Cerebellar nuclear complex (tissue), 1 donor: ENCODE results near the gene PPM1L.
"Not testable (repeated sequence)": the region's sequence is repeated elsewhere in the genome, so short reads cannot be mapped to it uniquely, and the experiment has no call there.

Experiments
- DNase-seq, 2 experiments: peaks; one replicate each; lab custom pipeline; 2025; lab: John Stamatoyannopoulos, UW

PPM1L gene

DNA sequence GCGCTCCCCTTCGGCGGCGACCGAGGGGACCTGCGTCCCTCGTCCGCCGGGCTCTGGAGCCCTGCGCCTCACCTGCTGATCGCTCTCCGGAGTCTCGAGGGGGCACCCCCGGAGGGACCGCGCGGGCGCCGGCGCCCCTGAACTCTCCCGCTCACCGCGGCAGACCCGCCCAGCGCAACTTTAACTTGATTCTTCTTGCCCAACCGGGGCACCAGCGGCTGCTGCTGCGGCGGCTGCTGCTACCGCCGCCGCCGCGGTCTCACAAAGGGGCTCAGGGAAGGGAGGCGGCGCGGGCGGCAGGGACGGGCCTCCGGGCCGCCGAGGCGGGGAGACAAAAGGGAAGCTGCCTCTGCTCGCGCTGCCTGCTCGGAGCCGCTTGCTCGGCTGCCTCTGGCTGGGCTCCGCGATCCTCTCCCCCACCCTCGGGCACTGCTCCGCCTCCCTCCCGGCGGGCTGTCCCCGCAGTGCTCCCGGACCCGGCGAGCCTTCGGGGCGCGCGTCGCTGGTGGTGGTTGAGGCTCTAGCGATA lies at the start of gene PPM1L:
Gene PPM1L, plus strand, starts transcription at position 456 of the 529 bp plus-strand sequence.
- DNase-seq: no peak

DNA sequence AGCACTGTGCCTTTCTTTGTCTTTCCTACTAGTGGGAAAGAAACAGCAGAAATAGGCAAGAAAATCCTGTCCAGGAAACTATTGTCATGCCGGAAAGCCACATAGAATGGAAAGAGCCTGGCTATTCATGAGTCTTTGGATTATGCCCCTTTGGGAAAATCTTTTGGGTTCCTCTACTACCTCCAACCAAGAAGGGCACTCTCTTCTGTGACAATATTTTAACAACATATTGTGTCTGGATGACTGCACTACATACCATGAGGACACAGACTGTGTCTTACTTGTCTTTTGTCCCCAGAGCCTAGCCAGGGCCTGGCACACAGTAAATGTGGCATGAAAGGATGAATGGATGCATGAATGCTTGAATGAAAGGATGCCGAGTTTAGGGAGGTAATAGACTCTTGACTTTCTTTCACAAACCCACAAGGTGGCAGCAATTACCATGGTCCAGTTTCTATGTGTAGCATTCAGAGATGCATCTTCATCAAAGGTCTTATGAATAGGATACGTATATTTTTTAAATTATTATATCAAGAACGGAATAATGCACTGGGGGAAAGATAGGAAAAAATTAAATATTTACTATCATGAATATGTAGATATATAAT lies 48.7 kb upstream of the PPM1L start:
- peak in 1 of 2 experiments; percentile 53 for DNase-seq

DNA sequence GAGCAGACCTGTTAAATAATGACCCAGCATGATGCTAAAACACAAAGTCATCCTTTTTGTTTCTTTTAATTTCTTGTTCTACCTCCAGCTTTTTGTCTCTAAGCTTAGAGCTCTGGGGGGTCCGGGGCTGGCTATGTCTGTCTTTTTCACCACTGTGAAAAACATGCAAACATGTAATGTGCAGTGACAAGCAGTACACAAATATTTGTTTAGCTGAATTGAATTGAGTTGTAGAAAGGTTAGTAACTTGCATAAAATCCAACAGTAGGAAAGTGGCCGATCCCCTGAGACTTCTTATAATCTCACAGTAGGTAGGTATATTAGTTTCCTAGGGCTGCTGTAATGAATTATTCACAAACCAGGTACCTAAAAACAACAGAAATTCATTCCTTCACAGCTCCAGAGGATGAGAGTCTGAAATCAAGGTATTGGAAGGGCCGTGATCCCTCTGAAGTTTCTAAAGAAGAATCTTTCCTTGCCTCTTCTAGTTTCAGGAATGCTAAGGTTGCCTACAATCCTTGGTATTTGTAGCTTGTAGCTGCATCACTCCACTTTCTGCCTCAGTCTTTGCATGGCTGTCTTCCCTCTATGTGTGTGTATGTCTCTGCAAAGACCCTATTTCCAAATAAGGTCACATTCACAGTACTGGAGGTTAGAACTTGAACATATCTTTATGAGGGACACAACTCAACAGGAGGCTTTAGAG lies 46.4 kb upstream of the PPM1L start:
- DNase-seq: no peak

DNA sequence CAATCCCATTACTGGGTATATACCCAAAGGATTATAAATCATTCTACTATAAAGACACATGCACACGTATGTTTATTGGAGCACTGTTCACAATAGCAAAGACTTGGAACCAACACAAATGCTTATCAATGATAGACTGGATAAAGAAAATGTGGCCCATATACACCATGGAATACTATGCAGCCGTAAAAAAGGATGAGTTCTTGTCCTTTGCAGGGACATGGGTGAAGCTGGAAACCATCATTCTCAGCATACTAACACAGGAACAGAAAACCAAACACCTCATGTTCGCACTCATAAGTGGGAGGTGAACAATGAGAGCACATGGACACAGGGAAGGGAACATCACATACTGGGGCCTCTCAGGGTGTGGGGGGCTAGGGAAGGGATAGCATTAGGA lies 42.9 kb upstream of the PPM1L start:
- not testable (repeated sequence) for DNase-seq

DNA sequence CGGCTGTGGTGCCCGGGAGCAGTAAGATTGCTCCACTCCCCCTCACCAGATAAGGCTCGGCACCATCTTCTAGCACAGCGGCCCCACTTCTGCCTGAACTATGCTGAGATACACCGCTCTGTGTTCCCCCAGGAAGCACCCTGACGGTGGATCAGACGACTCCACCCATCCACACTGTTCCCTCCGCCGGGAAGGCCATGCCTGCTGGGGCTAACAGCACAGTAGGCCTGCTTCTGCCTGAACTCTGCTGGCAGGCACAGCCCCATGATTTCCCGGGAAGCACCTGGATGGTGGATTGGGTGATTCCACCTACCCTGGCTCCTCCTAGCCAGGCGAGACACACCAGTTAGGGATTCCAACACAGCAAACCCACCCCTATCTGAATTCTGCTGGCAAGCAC lies 36.3 kb upstream of the PPM1L start:
- DNase-seq: no peak

DNA sequence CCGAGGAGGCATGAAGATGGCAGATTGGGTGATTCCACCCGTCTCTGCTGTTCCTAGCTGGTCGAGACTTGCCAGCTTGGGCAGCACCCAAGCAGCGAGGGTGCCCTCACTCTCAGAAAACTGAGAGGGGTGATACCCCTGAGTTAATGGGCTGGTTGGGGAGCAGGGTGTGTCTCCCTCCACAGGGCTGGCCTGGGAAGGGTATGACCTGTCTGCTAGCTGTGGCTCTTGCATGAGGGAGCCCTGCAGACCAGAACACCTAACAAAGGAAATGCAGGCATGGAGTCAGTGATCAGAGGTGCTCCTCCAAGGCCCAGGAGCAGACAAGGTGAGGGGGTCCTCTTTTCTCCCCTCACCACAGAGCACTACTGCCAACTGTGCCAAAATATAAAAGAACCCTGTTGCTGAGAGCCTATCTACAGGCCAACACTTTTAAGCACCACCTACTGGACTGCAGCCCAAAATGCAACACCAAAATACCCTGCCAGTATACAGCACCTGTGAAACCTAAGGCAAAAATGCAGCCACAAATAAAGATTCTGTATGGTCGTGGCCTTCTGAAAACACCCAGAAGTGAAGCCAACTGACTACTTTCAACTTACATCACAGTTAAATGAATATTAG lies 35.8 kb upstream of the PPM1L start:
- no peak for DNase-seq

DNA sequence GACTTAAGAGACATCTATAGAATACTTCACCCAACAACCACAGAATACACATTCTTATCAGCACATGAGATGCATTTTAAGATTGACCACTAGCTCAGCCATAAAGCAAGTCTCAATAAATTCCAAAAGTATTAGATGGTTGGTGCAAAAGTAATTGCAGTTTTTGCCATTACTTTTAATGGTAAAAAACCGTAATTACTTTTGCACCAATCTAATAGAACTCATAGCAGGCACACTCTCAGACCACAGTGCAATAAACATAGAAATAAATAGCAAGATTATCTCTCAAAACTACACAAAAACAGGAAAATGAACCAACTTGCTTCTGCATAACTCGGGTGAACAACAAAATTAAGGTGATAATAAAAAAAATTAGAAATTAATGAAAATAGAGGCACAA lies 33.7 kb upstream of the PPM1L start:
- DNase-seq: no peak

DNA sequence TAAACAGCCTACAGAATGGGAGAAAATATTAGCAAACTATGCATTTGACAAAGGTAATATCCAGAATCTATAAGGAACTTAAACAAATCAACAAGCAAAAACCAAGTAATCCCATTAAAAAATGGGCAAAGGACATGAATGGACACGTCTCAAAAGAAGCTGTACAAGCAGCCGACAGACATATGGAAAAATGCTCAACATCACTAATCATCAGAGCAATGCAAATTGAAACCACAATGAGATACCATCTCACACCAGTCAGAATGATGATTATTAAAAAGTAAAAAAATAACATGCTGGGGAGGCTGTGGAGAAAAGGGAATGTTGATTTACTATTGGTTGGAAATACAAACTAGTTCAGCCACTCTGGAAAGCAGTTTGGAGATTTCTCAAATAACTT lies 30.7 kb upstream of the PPM1L start:
- no peak for DNase-seq

DNA sequence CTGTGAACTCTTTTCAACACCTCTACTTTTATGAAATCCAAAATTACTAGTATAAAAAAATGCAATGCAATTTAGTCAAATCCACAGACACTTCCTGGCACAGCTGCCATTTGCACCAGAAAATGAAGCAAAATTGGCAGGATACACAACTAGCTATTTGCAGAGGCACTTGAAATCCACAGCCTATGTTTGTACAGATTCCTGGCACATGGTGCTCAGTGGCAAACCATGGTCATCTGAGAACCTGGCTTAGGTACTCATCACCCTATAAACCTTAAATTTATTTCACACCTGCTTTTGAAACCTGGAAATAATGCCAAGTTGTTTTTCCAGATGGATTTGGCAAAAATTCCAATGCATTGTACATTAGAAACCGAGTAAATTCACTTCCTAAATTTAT lies 20.2 kb upstream of the PPM1L start:
- no peak for DNase-seq

DNA sequence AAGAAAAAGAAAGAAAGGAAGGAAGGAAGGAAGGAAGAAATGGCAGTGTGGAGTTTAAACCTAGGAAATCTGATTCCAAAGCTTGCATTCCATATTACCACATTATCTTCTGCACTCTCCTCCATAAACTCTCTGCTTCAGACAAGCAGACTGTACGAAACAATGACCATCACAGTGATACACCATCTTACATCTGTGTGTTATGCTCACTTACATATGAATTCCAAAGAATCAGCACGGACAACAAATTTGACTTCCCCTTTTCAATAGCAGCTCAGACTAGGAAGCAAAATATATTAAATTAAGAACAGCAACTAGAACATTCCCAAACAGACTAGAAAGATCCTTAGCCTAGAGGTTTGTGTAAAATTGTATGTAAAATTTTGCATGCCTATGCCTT lies 18.0 kb upstream of the PPM1L start:
- DNase-seq: no peak

DNA sequence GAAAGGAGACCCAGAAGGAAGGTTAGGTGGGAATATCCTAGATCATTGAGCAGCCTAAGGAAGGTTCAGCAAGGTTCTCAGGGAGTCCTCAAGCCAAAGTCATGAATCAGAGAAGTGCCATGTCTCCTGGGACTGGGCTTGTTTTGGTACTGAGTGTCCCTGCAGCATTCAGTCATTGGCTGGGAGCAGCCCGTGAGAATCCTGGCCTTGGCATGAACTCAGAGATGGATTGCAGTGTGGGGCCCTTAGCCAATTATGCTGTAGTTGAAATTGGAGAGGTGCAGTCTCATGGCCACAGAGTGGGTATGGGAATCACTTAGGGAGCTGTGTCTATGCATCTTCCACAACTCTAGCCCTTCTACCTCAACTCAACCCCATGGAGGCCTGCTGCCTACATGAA lies 17.0 kb upstream of the PPM1L start:
- no peak for DNase-seq

DNA sequence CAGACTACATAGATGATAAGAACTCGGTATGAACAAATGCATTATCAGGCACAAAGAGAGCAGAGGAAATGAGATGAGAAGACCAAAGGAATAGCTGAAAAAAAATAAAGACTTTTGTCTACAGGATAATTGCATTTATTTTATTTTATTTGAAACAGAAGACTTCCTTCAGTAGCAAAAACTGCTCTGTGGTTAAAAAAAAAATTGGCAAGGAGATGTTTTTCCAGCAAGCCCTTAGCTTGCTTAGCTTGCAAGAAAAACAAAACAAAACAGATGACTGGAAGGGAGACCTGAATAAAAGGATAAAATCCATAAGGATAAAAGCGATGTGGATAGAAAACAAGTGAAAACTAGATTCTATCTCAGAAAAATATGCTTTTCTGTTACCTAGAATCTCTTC lies 9.1 kb upstream of the PPM1L start:
- no peak for DNase-seq

DNA sequence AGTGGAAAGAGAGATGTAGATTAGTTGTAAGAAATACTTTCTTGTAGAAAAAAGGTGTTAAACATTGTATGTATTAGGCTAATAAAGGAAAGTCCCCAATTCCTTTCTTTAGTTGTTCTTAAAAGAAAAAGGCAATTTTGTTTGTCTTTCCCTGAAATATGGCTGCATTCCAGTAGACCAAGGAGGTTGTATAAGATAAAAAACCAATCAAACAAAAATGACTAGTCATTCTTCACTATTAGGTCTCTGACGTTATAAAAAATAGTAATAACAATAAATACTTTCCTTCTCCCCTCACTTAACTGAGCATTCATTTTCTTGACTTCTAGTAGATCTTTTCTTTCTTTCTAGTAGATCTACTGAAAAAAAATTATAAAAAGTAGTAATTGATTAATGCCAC lies 8.6 kb upstream of the PPM1L start:
- no peak for DNase-seq

DNA sequence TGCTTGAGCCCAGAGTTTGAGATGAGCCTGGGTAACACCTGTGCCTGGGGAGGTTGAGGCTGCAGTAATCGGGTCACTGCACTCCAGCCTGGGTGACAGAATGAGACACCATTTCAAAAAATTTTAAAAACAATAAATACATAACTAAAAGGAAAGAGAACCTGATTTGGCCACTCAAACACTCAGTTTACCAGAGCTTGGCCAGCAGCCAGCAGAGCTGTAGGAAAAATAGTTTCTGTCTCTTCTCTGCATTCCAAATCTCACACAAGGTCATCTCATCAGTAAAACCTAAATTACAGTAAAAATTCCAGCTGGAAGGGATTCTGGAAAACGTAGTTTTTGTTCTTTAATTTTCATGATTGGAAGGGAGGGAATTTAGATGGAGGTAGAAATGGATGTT lies 7.8 kb upstream of the PPM1L start:
- DNase-seq: no peak

DNA sequence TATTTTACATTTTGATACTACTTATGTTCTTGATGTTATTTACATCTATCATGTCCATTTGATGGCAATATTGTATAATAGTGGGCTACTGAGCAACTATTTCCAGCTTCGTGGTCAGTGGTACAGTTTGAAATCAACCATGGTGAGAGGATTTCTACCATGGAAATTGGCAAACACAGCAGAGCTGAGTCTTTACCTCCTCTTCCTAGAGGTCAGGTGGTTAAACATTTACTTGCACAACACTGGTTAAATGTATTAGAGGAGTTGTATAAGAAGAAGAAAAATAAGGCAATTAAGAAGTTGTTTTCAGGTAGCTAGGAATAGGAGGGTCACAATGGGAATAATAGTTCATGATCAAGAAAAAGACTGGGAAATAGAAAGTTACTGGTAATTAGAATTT lies 7.2 kb upstream of the PPM1L start:
- DNase-seq: no peak

DNA sequence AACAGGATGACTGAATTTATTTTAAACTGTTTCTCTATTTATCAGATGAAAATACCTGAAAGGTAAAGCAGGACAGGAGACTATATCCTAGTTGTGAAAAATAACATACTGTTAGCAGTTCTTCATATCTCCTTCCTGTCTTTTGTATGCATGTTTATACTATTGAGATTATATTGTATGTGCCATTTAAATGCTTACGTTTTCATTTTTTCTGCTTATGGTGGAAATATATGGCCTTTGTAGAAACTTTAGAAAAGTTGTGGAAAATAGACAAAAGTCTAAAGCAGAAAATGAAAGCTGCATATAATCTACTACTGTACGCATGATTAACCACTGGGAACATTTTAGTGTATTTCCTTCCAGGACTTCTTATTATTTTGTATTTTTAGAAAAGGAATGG lies 2.1 kb upstream of the PPM1L start:
- no peak for DNase-seq

DNA sequence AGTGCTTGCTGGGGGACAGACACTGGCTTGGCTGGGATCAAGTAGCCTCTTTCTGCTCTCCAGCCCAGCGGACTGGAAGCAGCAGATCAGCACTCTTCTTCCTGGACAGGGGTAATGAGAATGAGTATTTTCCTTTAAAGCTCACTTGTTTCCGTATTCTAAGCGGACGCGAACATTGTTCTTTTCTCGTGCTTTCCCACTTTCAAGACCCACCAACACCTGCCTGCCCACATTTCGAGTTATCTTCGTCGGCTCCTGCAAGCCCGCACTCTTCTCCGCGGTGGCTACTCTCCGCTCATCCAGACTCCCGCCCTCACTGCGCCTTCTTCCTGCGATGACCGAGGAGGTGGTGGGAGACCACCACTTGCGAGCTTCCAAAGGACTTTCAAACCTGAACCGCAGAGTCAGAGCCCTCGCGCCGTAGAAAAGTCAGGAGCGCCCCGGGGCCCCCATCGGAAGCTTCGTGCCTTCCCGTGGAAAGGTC lies 1.6 kb upstream of the PPM1L start:
- peak in 1 of 2 experiments; percentile 10 for DNase-seq

DNA sequence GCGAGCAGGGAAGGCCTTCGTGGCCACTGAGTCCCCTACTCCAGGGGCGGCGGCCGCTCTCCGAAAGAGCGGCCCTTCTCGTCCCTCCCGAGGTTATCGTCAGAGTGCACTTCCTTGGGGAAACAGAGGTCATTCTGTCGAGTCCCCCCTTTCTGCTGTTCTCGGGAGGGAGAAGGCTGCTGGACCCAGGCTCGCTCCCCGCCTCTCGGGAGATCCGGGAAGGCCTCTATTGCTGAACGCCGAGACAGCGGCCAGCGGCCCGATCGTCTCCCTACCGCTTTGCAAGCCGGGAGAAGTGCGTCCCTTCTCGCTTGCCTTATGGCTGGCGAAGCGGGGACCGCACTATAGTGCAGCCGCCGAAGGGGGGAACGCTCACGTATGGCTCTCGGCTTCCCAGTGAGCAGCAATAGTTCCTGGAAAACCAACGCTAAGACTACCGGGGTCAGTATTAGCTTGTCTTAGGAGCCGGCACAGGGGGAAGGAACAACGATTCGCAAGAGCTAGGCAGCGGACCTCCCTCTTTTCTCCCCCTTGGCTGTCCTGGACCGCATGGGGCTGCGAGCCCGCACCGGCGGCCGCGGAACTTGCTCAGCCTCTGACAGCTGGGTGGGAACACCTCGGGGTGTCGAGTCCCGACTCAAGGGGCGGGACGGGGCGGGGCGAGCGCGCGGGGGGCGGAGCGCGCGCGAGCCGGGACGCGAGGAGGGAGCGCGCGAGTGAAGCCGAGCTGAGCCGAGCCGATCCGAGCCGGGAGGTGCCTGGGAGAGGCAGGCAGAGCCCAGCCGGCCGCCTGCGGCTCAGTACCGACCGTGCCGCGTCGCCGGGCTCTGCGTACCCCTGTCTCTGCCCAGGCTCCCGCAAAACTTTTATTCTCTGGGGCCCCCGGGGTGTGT lies 930 bp upstream of the PPM1L start:
- DNase-seq: peak; percentile 58 to 73

DNA sequence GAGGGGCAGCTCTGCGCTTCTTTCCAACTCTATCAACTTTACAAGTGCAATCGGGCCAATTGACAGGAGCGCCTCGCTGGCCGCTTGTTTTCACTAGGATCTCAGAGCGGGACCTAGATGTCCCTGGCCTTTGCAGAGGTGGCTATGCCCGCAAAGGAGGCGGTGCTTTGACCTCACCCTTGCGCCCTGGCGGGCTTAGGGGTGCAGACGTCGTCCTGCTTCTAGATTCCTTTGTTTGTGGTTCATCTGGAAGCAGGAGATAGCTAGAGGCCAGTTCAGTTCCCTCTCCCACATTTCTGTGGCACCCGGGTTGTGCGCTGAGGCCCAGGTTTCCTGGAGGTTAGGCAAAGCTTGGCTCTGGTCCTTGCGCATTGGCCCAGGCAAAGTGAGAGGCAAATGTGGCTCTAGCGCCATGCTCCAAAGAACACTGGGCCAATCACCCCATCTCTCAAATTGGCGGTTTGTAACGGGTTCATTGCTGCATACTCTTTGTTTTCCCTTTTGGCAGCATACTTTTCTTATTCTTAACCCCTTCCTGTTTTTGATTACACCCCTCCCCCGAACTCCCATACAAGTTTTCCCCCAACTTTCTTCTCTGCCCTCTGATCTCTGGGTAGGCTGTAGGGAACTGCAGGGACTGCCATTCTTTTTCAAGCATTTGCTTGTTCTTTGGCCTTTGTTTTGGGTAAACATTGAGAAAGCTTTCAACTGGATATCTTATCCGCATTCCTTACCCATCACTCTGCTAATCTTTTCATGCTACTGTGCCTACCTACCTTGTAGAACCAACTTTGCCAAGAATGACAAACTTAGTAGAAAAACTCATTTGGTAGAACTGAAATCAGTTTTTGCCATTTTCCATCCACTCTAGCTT lies 1.4 kb downstream of the PPM1L start:
- DNase-seq: no peak

DNA sequence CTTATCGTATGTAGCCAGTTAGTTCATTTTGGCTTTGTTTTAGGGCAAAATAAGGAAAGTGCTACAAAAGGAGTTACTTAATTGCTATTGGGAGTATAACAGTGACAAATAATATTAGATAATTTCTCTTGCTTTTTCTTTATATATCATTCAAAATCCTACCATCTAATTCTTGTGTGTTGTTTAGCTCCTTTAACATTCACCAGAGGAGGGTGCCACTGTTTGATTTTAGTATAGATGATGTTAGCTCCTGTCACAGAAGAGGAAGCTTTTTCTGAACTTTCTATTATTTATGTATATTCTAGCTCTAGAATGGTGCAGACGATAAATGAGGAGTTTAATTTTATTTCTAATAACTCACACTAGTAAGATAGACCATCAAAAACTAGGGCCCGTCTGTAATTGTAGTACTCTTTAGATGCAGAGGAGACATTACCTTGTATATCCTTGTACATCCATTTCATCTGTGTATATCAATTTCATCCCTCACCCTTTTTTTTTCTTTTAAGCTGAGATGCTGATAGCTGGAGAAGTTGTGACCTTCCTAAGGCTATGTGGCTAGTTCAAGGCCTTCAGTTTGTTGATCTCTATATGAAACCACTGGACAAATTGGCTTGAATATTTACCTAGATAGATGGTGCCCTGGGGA lies 3.0 kb downstream of the PPM1L start:
- peak in 1 of 2 experiments; percentile 40 for DNase-seq

DNA sequence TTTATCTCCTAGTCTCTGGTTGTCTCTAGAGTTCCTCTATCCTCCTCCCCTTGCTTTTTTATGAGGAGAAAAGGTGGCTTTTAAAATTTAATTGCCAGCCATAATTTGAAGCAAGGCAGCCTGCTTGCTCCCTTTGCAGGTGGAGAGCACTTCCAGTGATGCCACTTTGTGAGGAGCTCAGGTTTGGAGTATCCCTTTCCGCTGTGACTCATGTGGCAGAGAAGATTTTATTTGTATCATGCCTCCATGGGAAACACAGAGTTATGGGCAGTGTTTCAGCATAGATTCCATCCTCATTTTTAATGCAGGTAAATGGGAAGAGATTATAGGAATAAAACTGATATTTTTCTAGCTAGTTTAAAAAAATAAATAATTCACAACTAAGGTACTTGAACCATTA lies 7.0 kb downstream of the PPM1L start:
- DNase-seq: no peak
